Liver (tissue), 9 donors: ENCODE data around the gene AKR1C3. TPM values are rescaled to one million over a fixed set of nuclear protein-coding genes. Genes with fewer than 3 reads are reported as not detected.

ENCODE experiments used
- DNase-seq: peaks from one replicate; pipeline ENCODE4 v3.0.0-alpha.2; 2017; ENCODE audit warnings: low spot score
- H3K27ac ChIP-seq, 2 donors: one replicate each; pipeline ENCODE4 v1.7.0; 2013; ENCODE audit warnings: inconsistent platforms in 2 of 2, low read length in 2 of 2, control low read depth in 1 of 2, low read depth in 1 of 2, mild to moderate bottlenecking in 1 of 2
- H3K27me3 ChIP-seq, 4 donors: one replicate each; pipeline versions ENCODE4 v1.6.1 to v1.7.0; 2013; ENCODE audit warnings: low read length in 3 of 4, inconsistent platforms in 1 of 4, mild to moderate bottlenecking in 1 of 4, moderate library complexity in 1 of 4; ENCODE audit not compliant: control insufficient read depth in 4 of 4, insufficient read depth in 4 of 4
- H3K36me3 ChIP-seq, 4 donors: one replicate each; pipeline versions ENCODE4 v1.6.1 to v1.7.0; 2013; ENCODE audit warnings: low read length in 3 of 4, mild to moderate bottlenecking in 3 of 4, low read depth in 1 of 4, moderate library complexity in 1 of 4; ENCODE audit not compliant: control insufficient read depth in 4 of 4, insufficient read depth in 3 of 4
- H3K4me1 ChIP-seq, 4 donors: one replicate each; pipeline versions ENCODE4 v1.6.1 to v1.7.0; 2013; ENCODE audit warnings: low read length in 3 of 4, mild to moderate bottlenecking in 3 of 4, moderate library complexity in 1 of 4; ENCODE audit not compliant: control insufficient read depth in 4 of 4, insufficient read depth in 4 of 4
- H3K4me3 ChIP-seq, 3 donors: one replicate each; pipeline versions ENCODE4 v1.6.1 to v1.7.0; 2013; ENCODE audit warnings: low read length in 3 of 3, control low read depth in 1 of 3, low read depth in 1 of 3, mild to moderate bottlenecking in 1 of 3
- H3K9ac ChIP-seq, 2 donors: one replicate each; pipeline ENCODE4 v1.7.0; 2013; ENCODE audit warnings: low read length in 2 of 2, mild to moderate bottlenecking in 2 of 2, moderate library complexity in 2 of 2, control low read depth in 1 of 2, low read depth in 1 of 2
- H3K9me3 ChIP-seq, 4 donors: one replicate each; pipeline versions ENCODE4 v1.6.1 to v1.7.0; 2013; ENCODE audit warnings: low read length in 3 of 4; ENCODE audit not compliant: control insufficient read depth in 4 of 4
- EGR1 ChIP-seq, 2 donors: IDR thresholded peaks; 2 replicates each; pipeline ENCODE4 v1.6.1; 2016 to 2018; ENCODE audit warnings: antibody characterized with exemption in 2 of 2, low read depth in 2 of 2
- FOXA1 ChIP-seq: IDR thresholded peaks from 2 replicates; pipeline ENCODE4 v1.6.1; 2016; ENCODE audit warnings: antibody characterized with exemption
- FOXA2 ChIP-seq: IDR thresholded peaks from 2 replicates; pipeline ENCODE4 v1.6.1; 2016; ENCODE audit warnings: antibody characterized with exemption
- GABPA ChIP-seq, 2 donors: IDR thresholded peaks in 1 of 2; conservative IDR thresholded peaks in 1 of 2; 2 replicates each; pipeline ENCODE4 v1.6.1; 2016; ENCODE audit warnings: antibody characterized with exemption in 2 of 2, mild to moderate bottlenecking in 1 of 2, moderate library complexity in 1 of 2
- HNF4A ChIP-seq, 2 donors: conservative IDR thresholded peaks; 2 replicates each; pipeline ENCODE4 v1.6.1; 2016; ENCODE audit warnings: antibody characterized with exemption in 2 of 2, mild to moderate bottlenecking in 2 of 2
- HNF4G ChIP-seq: IDR thresholded peaks from 2 replicates; pipeline ENCODE4 v1.6.1; 2016; ENCODE audit warnings: antibody characterized with exemption
- JUND ChIP-seq, 2 donors: IDR thresholded peaks; 2 replicates each; pipeline ENCODE4 v1.6.1; 2016; ENCODE audit warnings: antibody characterized with exemption in 2 of 2
- NR2F2 ChIP-seq: IDR thresholded peaks from 2 replicates; pipeline ENCODE4 v1.6.1; 2016; ENCODE audit warnings: antibody characterized with exemption
- RAD21 ChIP-seq, 2 donors: IDR thresholded peaks; 2 replicates each; pipeline ENCODE4 v1.6.1; 2016; ENCODE audit warnings: antibody characterized with exemption in 2 of 2, mild to moderate bottlenecking in 2 of 2
- RXRA ChIP-seq, 2 donors: IDR thresholded peaks; 2 replicates each; pipeline ENCODE4 v1.6.1; 2017 to 2018; ENCODE audit warnings: antibody characterized with exemption in 2 of 2, mild to moderate bottlenecking in 1 of 2
- SP1 ChIP-seq: IDR thresholded peaks from 2 replicates; pipeline ENCODE4 v1.6.1; 2018; ENCODE audit warnings: antibody characterized with exemption, mild to moderate bottlenecking
- TAF1 ChIP-seq: conservative IDR thresholded peaks from 2 replicates; pipeline ENCODE4 v1.6.1; 2016; ENCODE audit warnings: antibody characterized with exemption, mild to moderate bottlenecking
- YY1 ChIP-seq: IDR thresholded peaks from 2 replicates; pipeline ENCODE4 v1.6.1; 2016; ENCODE audit warnings: antibody characterized with exemption, mild to moderate bottlenecking
- ZBTB33 ChIP-seq: IDR thresholded peaks from 2 replicates; pipeline ENCODE4 v1.6.1; 2016; ENCODE audit warnings: antibody characterized with exemption
- WGBS: extraction: QIAGEN DNeasy Blood & Tissue Kit; methylation state at CpG from one replicate; pipeline ENCODE4 v1.1.7; 2013; 5-methylcytosine and 5-hydroxymethylcytosine counted together
- polyA plus RNA-seq, 2 donors: library from polyadenylated mRNA; stranded (reverse) in 1 of 2; unstranded in 1 of 2; fragments of 200-250 nt in 1 of 2; fragments of >200 nt in 1 of 2; fragmentation: Nextera tagmentation in 1 of 2; extraction: Ambion mirVana in 1 of 2; gene quantifications; one replicate each; pipeline versions ENCODE4 v1.2.1 to v1.2.3, GENCODE V29; 2013 to 2015
- total RNA-seq, 2 donors: library from RNA; depleted of rRNA; stranded (reverse); fragments of >200 nt; gene quantifications; one replicate each; pipeline ENCODE4 v1.2.3, GENCODE V29; 2014
- TF ChIP-seq, protein P1 (sequence below): IDR thresholded peaks from 2 replicates; pipeline ENCODE4 v1.6.1; 2016; ENCODE audit warnings: antibody characterized with exemption
- TF ChIP-seq, protein P2 (sequence below): IDR thresholded peaks from 2 replicates; pipeline ENCODE4 v1.6.1; 2016; ENCODE audit warnings: antibody characterized with exemption, mild to moderate bottlenecking
- TF ChIP-seq, protein P3 (sequence below): fragments of 150-350 bp; IDR thresholded peaks from 2 replicates; pipeline ENCODE4 v1.5.1; 2017; ENCODE audit warnings: improper control_type of control experiment, low read depth, low read length; ENCODE audit not compliant: missing input control
- TF ChIP-seq, protein P4 (sequence below): IDR thresholded peaks from 2 replicates; pipeline ENCODE4 v1.6.1; 2016; ENCODE audit warnings: antibody characterized with exemption
- donor health status: healthy.
- donor health status: healthy.
- donor health status: healthy.
- donor health status: healthy.
- donor health status: healthy.

AKR1C3 gene
- total and polyA plus RNA-seq, 4 donors = 65.8 to 292 (median 174) TPM

GRCh38 chr10:5081091-5081490 is 13.1 kb upstream of the AKR1C3 start:
- Histone ChIP-seq H3K27ac (no peak overlapping the region), H3K4me3 (no peak overlapping the region), H3K9ac (no peak overlapping the region), H3K36me3 (no peaks in the 10 kb centered on the region), H3K4me1 (no peaks in the 10 kb centered on the region), H3K27me3 (no peaks in the 10 kb centered on the region), H3K9me3 (no peaks in the 10 kb centered on the region)
- no peak for DNase-seq
- TF ChIP-seq RAD21 (IDR thresholded peaks at IDR 0.05) (no peak), ZBTB33 (no peak), FOXA1 (no peak), HNF4A (conservative IDR thresholded peaks at IDR 0.05) (no peak), HNF4G (no peak), JUND (IDR thresholded peaks at IDR 0.05) (no peak), RXRA (IDR thresholded peaks at IDR 0.05) (no peak), EGR1 (IDR thresholded peaks at IDR 0.05; ENCODE audit: low read depth in 2 of 2) (no peak), YY1 (no peak), TAF1 (no peak), SP1 (no peak), NR2F2 (no peak), FOXA2 (no peak), GABPA (IDR thresholded peaks at IDR 0.05 in 1 of 2, conservative IDR thresholded peaks at IDR 0.05 in 1 of 2) (no peak)
- TF ChIP-seq, protein P1, sequence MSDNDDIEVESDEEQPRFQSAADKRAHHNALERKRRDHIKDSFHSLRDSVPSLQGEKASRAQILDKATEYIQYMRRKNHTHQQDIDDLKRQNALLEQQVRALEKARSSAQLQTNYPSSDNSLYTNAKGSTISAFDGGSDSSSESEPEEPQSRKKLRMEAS = no peak
- TF ChIP-seq, protein P2, sequence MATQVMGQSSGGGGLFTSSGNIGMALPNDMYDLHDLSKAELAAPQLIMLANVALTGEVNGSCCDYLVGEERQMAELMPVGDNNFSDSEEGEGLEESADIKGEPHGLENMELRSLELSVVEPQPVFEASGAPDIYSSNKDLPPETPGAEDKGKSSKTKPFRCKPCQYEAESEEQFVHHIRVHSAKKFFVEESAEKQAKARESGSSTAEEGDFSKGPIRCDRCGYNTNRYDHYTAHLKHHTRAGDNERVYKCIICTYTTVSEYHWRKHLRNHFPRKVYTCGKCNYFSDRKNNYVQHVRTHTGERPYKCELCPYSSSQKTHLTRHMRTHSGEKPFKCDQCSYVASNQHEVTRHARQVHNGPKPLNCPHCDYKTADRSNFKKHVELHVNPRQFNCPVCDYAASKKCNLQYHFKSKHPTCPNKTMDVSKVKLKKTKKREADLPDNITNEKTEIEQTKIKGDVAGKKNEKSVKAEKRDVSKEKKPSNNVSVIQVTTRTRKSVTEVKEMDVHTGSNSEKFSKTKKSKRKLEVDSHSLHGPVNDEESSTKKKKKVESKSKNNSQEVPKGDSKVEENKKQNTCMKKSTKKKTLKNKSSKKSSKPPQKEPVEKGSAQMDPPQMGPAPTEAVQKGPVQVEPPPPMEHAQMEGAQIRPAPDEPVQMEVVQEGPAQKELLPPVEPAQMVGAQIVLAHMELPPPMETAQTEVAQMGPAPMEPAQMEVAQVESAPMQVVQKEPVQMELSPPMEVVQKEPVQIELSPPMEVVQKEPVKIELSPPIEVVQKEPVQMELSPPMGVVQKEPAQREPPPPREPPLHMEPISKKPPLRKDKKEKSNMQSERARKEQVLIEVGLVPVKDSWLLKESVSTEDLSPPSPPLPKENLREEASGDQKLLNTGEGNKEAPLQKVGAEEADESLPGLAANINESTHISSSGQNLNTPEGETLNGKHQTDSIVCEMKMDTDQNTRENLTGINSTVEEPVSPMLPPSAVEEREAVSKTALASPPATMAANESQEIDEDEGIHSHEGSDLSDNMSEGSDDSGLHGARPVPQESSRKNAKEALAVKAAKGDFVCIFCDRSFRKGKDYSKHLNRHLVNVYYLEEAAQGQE = no peak
- TF ChIP-seq, protein P3, sequence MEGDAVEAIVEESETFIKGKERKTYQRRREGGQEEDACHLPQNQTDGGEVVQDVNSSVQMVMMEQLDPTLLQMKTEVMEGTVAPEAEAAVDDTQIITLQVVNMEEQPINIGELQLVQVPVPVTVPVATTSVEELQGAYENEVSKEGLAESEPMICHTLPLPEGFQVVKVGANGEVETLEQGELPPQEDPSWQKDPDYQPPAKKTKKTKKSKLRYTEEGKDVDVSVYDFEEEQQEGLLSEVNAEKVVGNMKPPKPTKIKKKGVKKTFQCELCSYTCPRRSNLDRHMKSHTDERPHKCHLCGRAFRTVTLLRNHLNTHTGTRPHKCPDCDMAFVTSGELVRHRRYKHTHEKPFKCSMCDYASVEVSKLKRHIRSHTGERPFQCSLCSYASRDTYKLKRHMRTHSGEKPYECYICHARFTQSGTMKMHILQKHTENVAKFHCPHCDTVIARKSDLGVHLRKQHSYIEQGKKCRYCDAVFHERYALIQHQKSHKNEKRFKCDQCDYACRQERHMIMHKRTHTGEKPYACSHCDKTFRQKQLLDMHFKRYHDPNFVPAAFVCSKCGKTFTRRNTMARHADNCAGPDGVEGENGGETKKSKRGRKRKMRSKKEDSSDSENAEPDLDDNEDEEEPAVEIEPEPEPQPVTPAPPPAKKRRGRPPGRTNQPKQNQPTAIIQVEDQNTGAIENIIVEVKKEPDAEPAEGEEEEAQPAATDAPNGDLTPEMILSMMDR = no peak
- TF ChIP-seq, protein P4, sequence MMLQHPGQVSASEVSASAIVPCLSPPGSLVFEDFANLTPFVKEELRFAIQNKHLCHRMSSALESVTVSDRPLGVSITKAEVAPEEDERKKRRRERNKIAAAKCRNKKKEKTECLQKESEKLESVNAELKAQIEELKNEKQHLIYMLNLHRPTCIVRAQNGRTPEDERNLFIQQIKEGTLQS = no peak
- 88% methylated on average over 1 of the region's 1 CpG for WGBS
